ENCODE results near the gene ADORA2B. TPM values are rescaled to one million over a fixed set of nuclear protein-coding genes. Genes with fewer than 3 reads are reported as not detected.

Gene ADORA2B
- total and polyA plus RNA-seq, 2 of the 8 experiments (the other 6 are each of a cell fraction or from before 2014, with no cell fraction given): 2.6 to 8.2 TPM

GRCh38 chr17:15914400-15915170 lies 30.3 kb upstream of the ADORA2B start (continued):
- TF ChIP-seq RBBP5 (IDR thresholded peaks at IDR 0.05; ENCODE audit: borderline replicate concordance, low read depth, low read length) (no peak), EP300 (IDR thresholded peaks at IDR 0.05; ENCODE audit: borderline replicate concordance in 1 of 2, low read depth in 2 of 2, low read length in 2 of 2) (no peak), ATF2 (IDR thresholded peaks at IDR 0.05; ENCODE audit: low read length) (no peak)
